Measurements from ENCODE around the gene EXOC3L4.
"Not testable (repeated sequence)": the region's sequence is repeated elsewhere in the genome, so short reads cannot be mapped to it uniquely, and the experiment has no call there.

Gene EXOC3L4

GRCh38 chr14:103113774-103114173, 19.2 kb downstream of the EXOC3L4 start:
- H3K4me1 ChIP-seq (ENCODE audit: control insufficient read depth, insufficient read depth, low read length, poor library complexity, severe bottlenecking): no peaks in the 10 kb centered on the region
- no peak overlapping the region for H3K27ac ChIP-seq (ENCODE audit: insufficient read depth, low read length, poor library complexity, severe bottlenecking)

DNA sequence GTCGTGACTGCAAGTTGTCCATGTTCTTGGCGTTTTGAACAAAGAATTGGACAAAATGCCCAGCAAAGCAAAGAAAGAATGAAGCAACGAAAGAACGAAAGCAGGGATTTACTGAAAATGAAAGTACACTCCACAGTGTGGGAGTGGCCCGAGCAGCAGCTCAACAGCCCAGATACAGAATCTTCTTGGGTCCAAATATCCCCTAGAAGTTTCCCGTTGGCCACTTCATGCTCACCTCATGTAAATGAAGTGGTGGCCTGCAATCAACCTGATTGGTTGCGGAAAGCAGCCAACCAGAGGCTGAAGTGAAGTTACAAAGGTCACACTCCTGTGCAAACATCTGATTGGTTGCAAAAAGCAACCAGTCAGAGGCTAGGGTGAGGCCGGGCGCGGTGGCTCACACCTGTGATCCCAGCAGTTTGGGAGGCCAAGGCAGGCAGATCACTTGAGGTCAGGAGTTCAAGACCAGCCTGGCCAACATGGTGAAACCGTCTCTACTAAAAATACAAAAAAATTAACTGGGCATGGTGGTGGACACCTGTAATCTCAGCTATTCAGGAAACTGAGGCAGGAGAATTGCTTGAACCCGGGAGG, 20.7 kb downstream of the EXOC3L4 start:
- H3K27ac ChIP-seq (ENCODE audit: insufficient read depth, low read length, poor library complexity, severe bottlenecking); H3K27me3 ChIP-seq (replicated peaks; ENCODE audit: control insufficient read depth, insufficient read depth, low read length, poor library complexity, severe bottlenecking); H3K9me3 ChIP-seq (ENCODE audit: control insufficient read depth, low read length); DNase-seq; H3K4me1 ChIP-seq (ENCODE audit: control insufficient read depth, insufficient read depth, low read length, poor library complexity, severe bottlenecking); H3K36me3 ChIP-seq (ENCODE audit: control insufficient read depth, insufficient read depth, low read length); H3K4me3 ChIP-seq (ENCODE audit: insufficient read depth, low read depth, low read length, poor library complexity, severe bottlenecking): not testable (repeated sequence)

More at GRCh38 chr14:103113774-103114173, 19.2 kb downstream of the EXOC3L4 start:
- no peak for DNase-seq
- H3K9me3 ChIP-seq (ENCODE audit: control insufficient read depth, low read length): no peaks in the 10 kb centered on the region
- no peaks in the 10 kb centered on the region for H3K27me3 ChIP-seq (replicated peaks; ENCODE audit: control insufficient read depth, insufficient read depth, low read length, poor library complexity, severe bottlenecking)
- no peak overlapping the region for H3K4me3 ChIP-seq (ENCODE audit: insufficient read depth, low read depth, low read length, poor library complexity, severe bottlenecking)
- H3K36me3 ChIP-seq (ENCODE audit: control insufficient read depth, insufficient read depth, low read length): no peaks in the 10 kb centered on the region

GRCh38 chr14:103115845-103116572, 21.5 kb downstream of the EXOC3L4 start:
- Histone ChIP-seq H3K36me3 (ENCODE audit: control insufficient read depth, insufficient read depth, low read length) (no peaks in the 10 kb centered on the region), H3K9me3 (ENCODE audit: control insufficient read depth, low read length) (no peaks in the 10 kb centered on the region), H3K27ac (ENCODE audit: insufficient read depth, low read length, poor library complexity, severe bottlenecking) (no peak overlapping the region), H3K4me1 (ENCODE audit: control insufficient read depth, insufficient read depth, low read length, poor library complexity, severe bottlenecking) (no peaks in the 10 kb centered on the region), H3K4me3 (ENCODE audit: insufficient read depth, low read depth, low read length, poor library complexity, severe bottlenecking) (no peak overlapping the region), H3K27me3 (replicated peaks; ENCODE audit: control insufficient read depth, insufficient read depth, low read length, poor library complexity, severe bottlenecking) (no peaks in the 10 kb centered on the region)
- no peak for DNase-seq

DNA sequence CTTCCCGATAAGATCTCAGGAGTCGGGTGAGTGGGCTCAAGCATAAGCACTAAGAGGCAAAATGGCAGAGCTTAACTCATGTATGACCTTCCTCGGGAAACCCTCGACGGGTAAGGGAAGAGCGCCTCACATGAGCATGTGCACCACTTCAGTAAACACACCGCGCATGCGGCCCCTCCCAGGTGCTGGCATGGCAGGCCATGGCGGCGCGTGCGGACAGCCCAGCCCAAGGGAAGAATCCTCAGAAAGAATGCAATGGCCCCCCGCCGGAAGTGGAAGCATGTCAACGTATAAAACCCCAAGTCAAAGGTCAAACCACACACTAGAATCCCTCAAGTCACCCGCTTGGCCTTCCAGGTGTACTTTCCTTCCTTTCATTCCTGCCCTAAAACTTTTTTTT, 22.1 kb downstream of the EXOC3L4 start:
- DNase-seq: no peak
- H3K4me3 ChIP-seq (ENCODE audit: insufficient read depth, low read depth, low read length, poor library complexity, severe bottlenecking): no peak overlapping the region
- H3K27me3 ChIP-seq (replicated peaks; ENCODE audit: control insufficient read depth, insufficient read depth, low read length, poor library complexity, severe bottlenecking): no peaks in the 10 kb centered on the region
- no peak overlapping the region for H3K27ac ChIP-seq (ENCODE audit: insufficient read depth, low read length, poor library complexity, severe bottlenecking)
- H3K9me3 ChIP-seq (ENCODE audit: control insufficient read depth, low read length): no peaks in the 10 kb centered on the region
- H3K36me3 ChIP-seq (ENCODE audit: control insufficient read depth, insufficient read depth, low read length): no peaks in the 10 kb centered on the region
- no peaks in the 10 kb centered on the region for H3K4me1 ChIP-seq (ENCODE audit: control insufficient read depth, insufficient read depth, low read length, poor library complexity, severe bottlenecking)

GRCh38 chr14:103117499-103117898, 23.0 kb downstream of the EXOC3L4 start:
- not testable (repeated sequence) for H3K27ac ChIP-seq (ENCODE audit: insufficient read depth, low read length, poor library complexity, severe bottlenecking); H3K4me1 ChIP-seq (ENCODE audit: control insufficient read depth, insufficient read depth, low read length, poor library complexity, severe bottlenecking); H3K4me3 ChIP-seq (ENCODE audit: insufficient read depth, low read depth, low read length, poor library complexity, severe bottlenecking); H3K36me3 ChIP-seq (ENCODE audit: control insufficient read depth, insufficient read depth, low read length); H3K9me3 ChIP-seq (ENCODE audit: control insufficient read depth, low read length); H3K27me3 ChIP-seq (replicated peaks; ENCODE audit: control insufficient read depth, insufficient read depth, low read length, poor library complexity, severe bottlenecking); DNase-seq

- no peak for DNase-seq
- Histone ChIP-seq H3K4me3 (ENCODE audit: insufficient read depth, low read depth, low read length, poor library complexity, severe bottlenecking) (no peak overlapping the region), H3K4me1 (ENCODE audit: control insufficient read depth, insufficient read depth, low read length, poor library complexity, severe bottlenecking) (peaks cover 8% of the 10 kb centered on the region), H3K9me3 (ENCODE audit: control insufficient read depth, low read length) (no peaks in the 10 kb centered on the region), H3K27ac (ENCODE audit: insufficient read depth, low read length, poor library complexity, severe bottlenecking) (no peak overlapping the region), H3K36me3 (ENCODE audit: control insufficient read depth, insufficient read depth, low read length) (no peaks in the 10 kb centered on the region), H3K27me3 (replicated peaks; ENCODE audit: control insufficient read depth, insufficient read depth, low read length, poor library complexity, severe bottlenecking) (peaks cover 11% of the 10 kb centered on the region)
Measured at GRCh38 chr14:103118018-103118662, 23.6 kb downstream of the EXOC3L4 start.

- Histone ChIP-seq H3K27ac (ENCODE audit: insufficient read depth, low read length, poor library complexity, severe bottlenecking) (no peak overlapping the region), H3K36me3 (ENCODE audit: control insufficient read depth, insufficient read depth, low read length) (no peaks in the 10 kb centered on the region), H3K4me1 (ENCODE audit: control insufficient read depth, insufficient read depth, low read length, poor library complexity, severe bottlenecking) (peaks cover 15% of the 10 kb centered on the region), H3K27me3 (replicated peaks; ENCODE audit: control insufficient read depth, insufficient read depth, low read length, poor library complexity, severe bottlenecking) (peaks cover 17% of the 10 kb centered on the region), H3K4me3 (ENCODE audit: insufficient read depth, low read depth, low read length, poor library complexity, severe bottlenecking) (no peak overlapping the region), H3K9me3 (ENCODE audit: control insufficient read depth, low read length) (no peaks in the 10 kb centered on the region)
- DNase-seq: no peak
Measured at GRCh38 chr14:103118663-103119404, 24.3 kb downstream of the EXOC3L4 start.

GRCh38 chr14:103119527-103119926, 25.0 kb downstream of the EXOC3L4 start:
- H3K4me3 ChIP-seq (ENCODE audit: insufficient read depth, low read depth, low read length, poor library complexity, severe bottlenecking); H3K36me3 ChIP-seq (ENCODE audit: control insufficient read depth, insufficient read depth, low read length); H3K27ac ChIP-seq (ENCODE audit: insufficient read depth, low read length, poor library complexity, severe bottlenecking); DNase-seq; H3K9me3 ChIP-seq (ENCODE audit: control insufficient read depth, low read length): not testable (repeated sequence)
- H3K4me1 ChIP-seq (ENCODE audit: control insufficient read depth, insufficient read depth, low read length, poor library complexity, severe bottlenecking): peaks cover 17% of the 10 kb centered on the region
- H3K27me3 ChIP-seq (replicated peaks; ENCODE audit: control insufficient read depth, insufficient read depth, low read length, poor library complexity, severe bottlenecking): peaks cover 23% of the 10 kb centered on the region

- H3K4me1 ChIP-seq (ENCODE audit: control insufficient read depth, insufficient read depth, low read length, poor library complexity, severe bottlenecking): peaks cover 17% of the 10 kb centered on the region
- H3K27me3 ChIP-seq (replicated peaks; ENCODE audit: control insufficient read depth, insufficient read depth, low read length, poor library complexity, severe bottlenecking): peaks cover 23% of the 10 kb centered on the region
- DNase-seq: no peak
- no peak overlapping the region for H3K4me3 ChIP-seq (ENCODE audit: insufficient read depth, low read depth, low read length, poor library complexity, severe bottlenecking)
- no peak overlapping the region for H3K27ac ChIP-seq (ENCODE audit: insufficient read depth, low read length, poor library complexity, severe bottlenecking)
- no peaks in the 10 kb centered on the region for H3K36me3 ChIP-seq (ENCODE audit: control insufficient read depth, insufficient read depth, low read length)
- no peaks in the 10 kb centered on the region for H3K9me3 ChIP-seq (ENCODE audit: control insufficient read depth, low read length)
Measured at GRCh38 chr14:103121121-103121845, 26.8 kb downstream of the EXOC3L4 start.
